PC-9 (cell line): ENCODE measurements around the gene COL4A2. TPM values are rescaled to one million over a fixed set of nuclear protein-coding genes. Genes with fewer than 3 reads are reported as not detected.

Experiments
- BruUV-seq: library from RNA; stranded (reverse); fragments of 400-500 nt; replicated peaks from 2 replicates; lab custom pipeline; 2021; lab: Mats Ljungman, UMichigan
- CTCF ChIA-PET: fragments of 300-600 bp; sonication (Branson Sonifier 250); formaldehyde crosslinking; loops from one replicate; lab custom pipeline; 2022; ENCODE audit warnings: antibody characterized with exemption; lab: Charles Lee
- POLR2A ChIA-PET: fragments of 300-600 bp; sonication (Branson Sonifier 250); formaldehyde crosslinking; loops from one replicate; lab custom pipeline; 2022; ENCODE audit warnings: antibody characterized with exemption; ENCODE audit not compliant: unreplicated experiment; lab: Charles Lee
- DNase-seq, 2 experiments: peaks; one replicate each; pipeline versions ENCODE4 v3.0.0 to v3.0.0-alpha.2; 2015 to 2022; ENCODE audit warnings: mixed read lengths in 1 of 2
- H2AFZ ChIP-seq: fragments of 200-600 bp; sonication (generic); 2 replicates; pipeline ENCODE4 v1.8.1; 2017; ENCODE audit warnings: antibody characterized with exemption
- H3F3A ChIP-seq: fragments of 200-600 bp; sonication (generic); 2 replicates; pipeline ENCODE4 v1.8.1; 2017; ENCODE audit warnings: antibody characterized with exemption, mild to moderate bottlenecking, low read depth; ENCODE audit not compliant: insufficient read depth
- H3K27ac ChIP-seq: fragments of 200-600 bp; sonication (generic); 2 replicates; pipeline ENCODE4 v1.6.1; 2016; ENCODE audit warnings: mixed run types
- H3K27me3 ChIP-seq: fragments of 200-600 bp; sonication (generic); 2 replicates; pipeline ENCODE4 v1.6.1; 2016; ENCODE audit warnings: low read depth, mixed run types; ENCODE audit not compliant: insufficient read depth
- H3K36me3 ChIP-seq: fragments of 200-600 bp; sonication (generic); 2 replicates; pipeline ENCODE4 v1.6.1; 2016; ENCODE audit warnings: low read depth, mixed run types
- H3K4me1 ChIP-seq: fragments of 200-600 bp; sonication (generic); replicated peaks from 2 replicates; pipeline ENCODE4 v1.6.1; 2016; ENCODE audit warnings: mixed run types; ENCODE audit not compliant: insufficient read depth
- H3K4me2 ChIP-seq: fragments of 200-600 bp; sonication (generic); 2 replicates; pipeline ENCODE4 v1.6.1; 2017; ENCODE audit warnings: mixed run types
- H3K4me3 ChIP-seq: fragments of 200-600 bp; sonication (generic); 2 replicates; pipeline ENCODE4 v1.6.1; 2016; ENCODE audit warnings: mixed run types
- H3K79me2 ChIP-seq: fragments of 200-600 bp; sonication (generic); 2 replicates; pipeline ENCODE4 v1.6.1; 2017; ENCODE audit warnings: low read depth, mixed run types
- H3K9me2 ChIP-seq: fragments of 200-600 bp; sonication (generic); 2 replicates; pipeline ENCODE4 v1.8.1; 2017; ENCODE audit warnings: mild to moderate bottlenecking; ENCODE audit not compliant: insufficient read depth
- H3K9me3 ChIP-seq: fragments of 200-600 bp; sonication (generic); 2 replicates; pipeline ENCODE4 v1.8.1; 2016; ENCODE audit warnings: low read depth; ENCODE audit not compliant: insufficient read depth
- H4K20me1 ChIP-seq: fragments of 200-600 bp; sonication (generic); 2 replicates; pipeline ENCODE4 v1.8.1; 2017; ENCODE audit not compliant: insufficient read depth
- EZH2 ChIP-seq: fragments of 200-600 bp; sonication (generic); IDR thresholded peaks from 2 replicates; pipeline ENCODE4 v1.8.0; 2017; ENCODE audit warnings: antibody characterized with exemption, low read depth
- intact Hi-C: fragments of 100-400 bp; cut with micrococcal nuclease; formaldehyde crosslinking; loops from one replicate; pipeline ENCODE4 v1.10.0; 2022; ENCODE audit not compliant: unreplicated experiment
- total RNA-seq: library from RNA; stranded (reverse); gene quantifications from 2 replicates; pipeline ENCODE4 v1.2.3, GENCODE V29; 2021
- TF ChIP-seq, protein P1 (sequence below): fragments of 200-600 bp; sonication (generic); conservative IDR thresholded peaks from 2 replicates; pipeline ENCODE4 v1.6.1; 2017; ENCODE audit warnings: mixed run types, antibody characterized with exemption, mild to moderate bottlenecking, moderate library complexity

Gene COL4A2
- total RNA-seq, 1 experiment from 2014 or later: 1.2 TPM

DNA sequence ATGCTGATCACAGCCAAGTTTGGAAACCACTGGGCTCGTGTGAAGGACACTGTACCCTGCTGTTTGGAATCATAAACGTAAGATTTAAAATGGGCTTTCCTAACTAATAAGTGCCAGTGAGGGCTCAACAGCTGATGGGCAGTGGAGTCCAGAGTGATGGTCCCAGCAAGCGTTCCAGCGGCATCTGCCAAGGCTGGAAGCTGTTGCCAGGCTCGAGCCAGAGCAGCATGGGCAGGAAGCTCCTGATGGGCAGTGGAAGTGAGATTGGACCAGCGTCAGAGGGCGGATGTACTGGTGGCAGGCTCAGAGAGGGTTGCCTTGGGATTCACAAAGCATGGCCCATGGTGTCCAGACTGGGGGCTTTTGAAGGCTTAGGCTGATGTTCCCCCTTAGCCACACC, 30.2 kb downstream of the COL4A2 start:
- H2AFZ ChIP-seq: no peak overlapping the region
- CTCF ChIA-PET: no interaction called here
- H3K27ac ChIP-seq: no peak overlapping the region
- H4K20me1 ChIP-seq: no peaks in the 10 kb centered on the region
- H3K79me2 ChIP-seq: no peaks in the 10 kb centered on the region
- no peak overlapping the region for H3K4me3 ChIP-seq
- no peaks in the 10 kb centered on the region for H3K36me3 ChIP-seq
- no peaks in the 10 kb centered on the region for H3K27me3 ChIP-seq
- peaks cover 2% of the 10 kb centered on the region; the same call in 1 of the 2 replicates for H3K4me1 ChIP-seq
- no peak for DNase-seq
- H3K9me3 ChIP-seq: no peaks in the 10 kb centered on the region
- H3K9me2 ChIP-seq: no peaks in the 10 kb centered on the region
- no peaks in the 10 kb centered on the region for H3F3A ChIP-seq
- no TSS peak for BruUV-seq
- no peak for TF ChIP-seq EZH2
- TF ChIP-seq, protein P1, sequence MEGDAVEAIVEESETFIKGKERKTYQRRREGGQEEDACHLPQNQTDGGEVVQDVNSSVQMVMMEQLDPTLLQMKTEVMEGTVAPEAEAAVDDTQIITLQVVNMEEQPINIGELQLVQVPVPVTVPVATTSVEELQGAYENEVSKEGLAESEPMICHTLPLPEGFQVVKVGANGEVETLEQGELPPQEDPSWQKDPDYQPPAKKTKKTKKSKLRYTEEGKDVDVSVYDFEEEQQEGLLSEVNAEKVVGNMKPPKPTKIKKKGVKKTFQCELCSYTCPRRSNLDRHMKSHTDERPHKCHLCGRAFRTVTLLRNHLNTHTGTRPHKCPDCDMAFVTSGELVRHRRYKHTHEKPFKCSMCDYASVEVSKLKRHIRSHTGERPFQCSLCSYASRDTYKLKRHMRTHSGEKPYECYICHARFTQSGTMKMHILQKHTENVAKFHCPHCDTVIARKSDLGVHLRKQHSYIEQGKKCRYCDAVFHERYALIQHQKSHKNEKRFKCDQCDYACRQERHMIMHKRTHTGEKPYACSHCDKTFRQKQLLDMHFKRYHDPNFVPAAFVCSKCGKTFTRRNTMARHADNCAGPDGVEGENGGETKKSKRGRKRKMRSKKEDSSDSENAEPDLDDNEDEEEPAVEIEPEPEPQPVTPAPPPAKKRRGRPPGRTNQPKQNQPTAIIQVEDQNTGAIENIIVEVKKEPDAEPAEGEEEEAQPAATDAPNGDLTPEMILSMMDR: no peak
- no peak overlapping the region for H3K4me2 ChIP-seq
- POLR2A ChIA-PET: no interaction called here
- intact Hi-C loops: no loop called here

DNA sequence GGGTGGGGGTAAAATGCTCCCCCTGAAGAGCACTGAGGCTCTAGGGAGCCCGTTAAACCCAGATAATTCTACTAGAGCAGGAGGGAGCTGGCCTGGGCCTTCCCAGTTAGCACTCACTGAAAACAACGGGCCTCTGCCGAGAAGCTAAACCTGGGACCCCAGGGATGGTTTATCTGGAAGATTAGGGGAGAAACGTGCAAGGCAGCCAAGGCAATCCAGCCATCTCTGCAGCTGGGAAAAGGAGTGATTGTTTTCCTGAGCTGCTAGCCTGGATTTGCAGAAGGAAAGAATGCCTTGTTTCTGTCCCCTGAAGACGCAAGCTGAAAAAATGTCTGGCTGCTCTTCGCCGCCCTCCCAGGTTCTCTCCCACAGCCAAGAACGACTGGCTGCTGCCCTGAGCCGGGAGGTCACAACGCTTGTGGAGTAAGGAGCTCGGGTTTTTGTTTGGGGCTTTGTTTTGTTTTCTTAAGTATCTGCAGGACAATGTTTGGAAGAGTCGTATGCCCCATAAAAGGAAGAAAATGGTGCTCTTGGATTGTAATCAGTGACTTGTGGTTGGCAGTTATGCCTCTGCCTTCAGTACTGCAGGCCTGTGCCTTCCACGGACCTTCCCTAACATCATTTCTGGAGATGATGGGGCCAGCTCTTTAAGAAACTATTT, 31.5 kb downstream of the COL4A2 start:
- intact Hi-C loops: no loop called here
- no peaks in the 10 kb centered on the region for H4K20me1 ChIP-seq
- TF ChIP-seq EZH2: no peak
- TF ChIP-seq, protein P1: no peak
- H3K27me3 ChIP-seq: no peaks in the 10 kb centered on the region
- no peak overlapping the region for H3K27ac ChIP-seq
- no peaks in the 10 kb centered on the region for H3K9me2 ChIP-seq
- no peaks in the 10 kb centered on the region for H3K79me2 ChIP-seq
- no TSS peak for BruUV-seq
- peaks cover 8% of the 10 kb centered on the region; the same call in 1 of the 2 replicates for H3F3A ChIP-seq
- no peak overlapping the region for H3K4me2 ChIP-seq
- peaks cover 15% of the 10 kb centered on the region for H3K4me1 ChIP-seq
- ChIA-PET CTCF (no interaction called here), POLR2A (no interaction called here)
- H3K4me3 ChIP-seq: no peak overlapping the region
- DNase-seq: no peak
- no peaks in the 10 kb centered on the region for H3K36me3 ChIP-seq
- no peaks in the 10 kb centered on the region for H3K9me3 ChIP-seq
- no peak overlapping the region for H2AFZ ChIP-seq

DNA sequence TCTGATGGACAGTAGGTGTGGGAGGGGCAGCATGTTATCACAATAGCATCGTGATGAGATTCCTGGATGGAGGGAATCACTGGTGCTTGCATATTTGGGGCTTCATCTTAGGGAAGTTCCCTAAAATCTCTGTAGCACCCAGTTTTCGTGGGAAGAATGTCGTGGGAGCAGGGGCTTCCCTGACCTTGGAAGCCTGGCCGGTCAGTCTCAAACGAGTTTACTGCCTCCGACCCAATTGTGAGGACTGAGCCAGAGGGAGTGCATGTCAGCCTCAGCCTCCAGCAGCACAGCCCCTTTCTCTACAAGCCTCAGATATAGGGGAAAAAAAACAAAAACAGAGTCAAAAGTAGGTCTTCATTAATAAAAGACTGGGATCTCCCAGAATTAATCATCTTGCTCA, 32.2 kb downstream of the COL4A2 start:
- Histone ChIP-seq H4K20me1 (no peaks in the 10 kb centered on the region), H3K27me3 (no peaks in the 10 kb centered on the region), H3K4me1 (peaks cover 22% of the 10 kb centered on the region), H3F3A (peaks cover 15% of the 10 kb centered on the region; the same call in 1 of the 2 replicates), H3K9me3 (no peaks in the 10 kb centered on the region), H3K27ac (no peak overlapping the region), H2AFZ (no peak overlapping the region), H3K9me2 (no peaks in the 10 kb centered on the region), H3K4me2 (no peak overlapping the region), H3K4me3 (no peak overlapping the region), H3K36me3 (no peaks in the 10 kb centered on the region), H3K79me2 (no peaks in the 10 kb centered on the region)
- DNase-seq: no peak
- POLR2A ChIA-PET: no interaction called here
- CTCF ChIA-PET: no interaction called here
- TF ChIP-seq EZH2: no peak
- TF ChIP-seq, protein P1: no peak
- BruUV-seq: no TSS peak
- intact Hi-C loops: no loop called here
